Fibroblast of the aortic adventitia (primary cell): ENCODE results near the gene CNBP. TPM values are rescaled to one million over a fixed set of nuclear protein-coding genes. Genes with fewer than 3 reads are reported as not detected.
"Not testable (repeated sequence)": the region's sequence is repeated elsewhere in the genome, so short reads cannot be mapped to it uniquely, and the experiment has no call there.

Experiments used
- DNase-seq: peaks from one replicate; pipeline ENCODE4 v3.0.0-alpha.2; 2010; ENCODE audit warnings: low read depth
- H3K4me3 ChIP-seq: 2 replicates; pipeline ENCODE4 v1.5.1; 2011; ENCODE audit warnings: low read depth, mild to moderate bottlenecking, control low read depth, low read length, moderate library complexity
- CTCF ChIP-seq: IDR thresholded peaks from 2 replicates; pipeline ENCODE4 v1.5.1; 2011; ENCODE audit warnings: mild to moderate bottlenecking, low read length, control low read depth, inconsistent platforms; ENCODE audit not compliant: insufficient read depth
- total RNA-seq: library from RNA; depleted of rRNA; stranded (reverse); fragments of >200 nt; gene quantifications from 2 replicates; pipeline ENCODE4 v1.2.3, GENCODE V29; 2012; ENCODE audit warnings: low replicate concordance

The CNBP gene
- 286 and 295 TPM in 2 replicates for total RNA-seq

- no peak for TF ChIP-seq CTCF
- peak; percentile 91 for DNase-seq
- peak within 1 kb of the TSS; percentile 96 for H3K4me3 ChIP-seq
These were observed at the start of gene CNBP for GRCh38 chr3:129183569-129184395. Gene CNBP, minus strand, starts transcription at chr3:129183896. Its CDS starts 12,139 bp downstream, at chr3:129171757.

- no peak for DNase-seq
- no peak overlapping the region for H3K4me3 ChIP-seq
- TF ChIP-seq CTCF: no peak
These were observed 47.8 kb upstream of the CNBP start for GRCh38 chr3:129231331-129232119.

- H3K4me3 ChIP-seq: no peak overlapping the region
- peak; percentile 76 for DNase-seq
- no peak for TF ChIP-seq CTCF
These were observed 46.8 kb upstream of the CNBP start for GRCh38 chr3:129230311-129231019.

GRCh38 chr3:129228891-129229585 lies 45.3 kb upstream of the CNBP start:
- TF ChIP-seq CTCF: no peak
- H3K4me3 ChIP-seq: no peak overlapping the region
- peak; percentile 69 for DNase-seq

- no peak overlapping the region for H3K4me3 ChIP-seq
- no peak for TF ChIP-seq CTCF
- peak; percentile 91 for DNase-seq
These were observed 42.7 kb upstream of the CNBP start for GRCh38 chr3:129226374-129226773.

- H3K4me3 ChIP-seq: peak overlapping the region; percentile 49
- TF ChIP-seq CTCF: no peak
- peak; percentile 75 for DNase-seq
These were observed 41.3 kb upstream of the CNBP start for GRCh38 chr3:129224984-129225393.

- H3K4me3 ChIP-seq, DNase-seq: not testable (repeated sequence)
These were observed 40.7 kb upstream of the CNBP start for GRCh38 chr3:129224387-129224786.
